HL-60 (cell line): ENCODE data around the gene NDUFA13.
A peak's percentile ranks its signal among the peaks of the same experiment; 100 is the strongest.

Source experiments
- DNase-seq, 2 experiments: peaks; one replicate each; pipeline ENCODE4 v3.0.0-alpha.2; 2010 to 2020; ENCODE audit warnings: low read depth in 1 of 2, low spot score in 1 of 2
- H3K27ac ChIP-seq: fragments of 250-450 bp; sonication (Bioruptor Pico); replicated peaks from 2 replicates; pipeline ENCODE4 v1.5.1; 2020; ENCODE audit warnings: mild to moderate bottlenecking, moderate library complexity
- H3K27me3 ChIP-seq: fragments of 250-450 bp; sonication (Bioruptor Pico); 2 replicates; pipeline ENCODE4 v1.5.1; 2021; ENCODE audit warnings: mild to moderate bottlenecking, moderate library complexity; ENCODE audit not compliant: insufficient read depth, poor library complexity, severe bottlenecking
- H3K4me3 ChIP-seq: replicated peaks from 2 replicates; pipeline ENCODE4 v1.5.1; 2011; ENCODE audit warnings: mild to moderate bottlenecking, control low read depth, low read length; ENCODE audit not compliant: insufficient read depth
- CTCF ChIP-seq: IDR thresholded peaks from one replicate; pipeline ENCODE4 v1.5.1; 2011; ENCODE audit warnings: low read length, control low read depth, inconsistent platforms; ENCODE audit not compliant: insufficient read depth
- GABPA ChIP-seq: IDR thresholded peaks from 2 replicates; pipeline ENCODE4 v1.6.1; 2012; ENCODE audit warnings: low read depth
- POLR2AphosphoS5 ChIP-seq: IDR thresholded peaks from 2 replicates; pipeline ENCODE4 v1.6.1; 2012; ENCODE audit warnings: low read depth
- REST ChIP-seq: IDR thresholded peaks from 2 replicates; pipeline ENCODE4 v1.6.1; 2012; ENCODE audit warnings: low read depth; ENCODE audit not compliant: insufficient replicate concordance
- SPI1 ChIP-seq: IDR thresholded peaks from 2 replicates; pipeline ENCODE4 v1.6.1; 2012; ENCODE audit warnings: low read depth, mild to moderate bottlenecking, borderline replicate concordance

Gene NDUFA13

DNA sequence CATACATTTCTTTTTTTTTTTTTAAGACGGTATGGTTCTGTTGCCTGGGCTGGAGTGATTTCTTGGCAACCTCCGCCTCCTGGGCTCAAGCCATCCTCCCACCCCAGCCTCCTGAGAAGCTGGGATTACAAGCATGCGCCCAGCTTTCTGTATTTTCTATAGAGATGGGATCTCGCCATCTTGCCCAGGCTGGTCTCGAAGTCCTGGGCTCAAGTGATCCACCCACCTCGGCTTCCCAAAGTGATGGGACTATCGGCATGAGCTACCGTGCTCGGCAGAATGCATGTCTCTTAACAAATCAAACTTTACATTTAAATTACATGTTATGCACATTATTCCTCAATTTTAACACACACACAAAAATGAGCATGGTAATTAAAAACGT is 1.2 kb downstream of the NDUFA13 start:
- Histone ChIP-seq H3K27ac (peak overlapping the region; percentile 87), H3K27me3 (no peaks in the 10 kb centered on the region), H3K4me3 (peak overlapping the region; percentile 96)
- DNase-seq: no peak
- TF ChIP-seq REST (no peak), SPI1 (no peak), CTCF (no peak)

DNA sequence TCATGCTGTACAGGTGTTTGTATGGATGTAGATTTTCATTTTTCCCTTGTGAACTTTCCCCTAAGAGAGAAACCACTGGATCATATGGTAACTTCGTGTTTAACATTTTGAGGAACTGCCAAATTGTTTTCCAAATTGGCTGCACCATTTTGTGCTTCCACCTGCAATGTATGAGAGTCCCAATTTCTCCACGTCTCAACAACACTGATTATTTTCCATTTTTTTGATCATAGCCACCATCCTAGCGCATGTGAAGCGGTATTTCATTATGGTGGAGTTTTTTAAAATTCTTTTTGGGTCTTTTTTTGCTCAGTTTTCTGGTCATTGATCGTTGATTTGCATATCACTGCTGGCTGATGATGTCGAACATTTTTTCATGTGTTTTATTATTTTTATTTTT is 5.0 kb downstream of the NDUFA13 start:
- Histone ChIP-seq H3K27me3 (no peaks in the 10 kb centered on the region), H3K27ac (no peak overlapping the region), H3K4me3 (no peak overlapping the region)
- TF ChIP-seq SPI1 (peak; percentile 48; the same call in 1 of the 2 replicates), POLR2AphosphoS5 (no peak)
- no peak for DNase-seq

- no peaks in the 10 kb centered on the region for H3K27me3 ChIP-seq
- TF ChIP-seq REST (no peak), POLR2AphosphoS5 (no peak), SPI1 (no peak), GABPA (no peak), CTCF (no peak)
- no peak overlapping the region for H3K4me3 ChIP-seq
- DNase-seq: no peak
- H3K27ac ChIP-seq: no peak overlapping the region; the same call in 1 of the 2 replicates
Observed at GRCh38 chr19:19523177-19523576, 7.2 kb downstream of the NDUFA13 start.

GRCh38 chr19:19524053-19524452 is 8.0 kb downstream of the NDUFA13 start:
- Histone ChIP-seq H3K27ac (no peak overlapping the region; the same call in 1 of the 2 replicates), H3K27me3 (no peaks in the 10 kb centered on the region), H3K4me3 (no peak overlapping the region)
- TF ChIP-seq CTCF: no peak
- TF ChIP-seq SPI1: no peak
- TF ChIP-seq REST: no peak
- TF ChIP-seq GABPA: no peak
- TF ChIP-seq POLR2AphosphoS5: no peak
- DNase-seq: peak in 1 of 2 experiments; percentile 36
